GM21447 (cell line): ENCODE results near the gene CETN1.

Experiments
- ATAC-seq: cut with Tn5 transposase; IDR thresholded peaks from one replicate; pipeline ENCODE4 v1.9.1; 2021; ENCODE audit not compliant: unreplicated experiment

CETN1 gene

DNA sequence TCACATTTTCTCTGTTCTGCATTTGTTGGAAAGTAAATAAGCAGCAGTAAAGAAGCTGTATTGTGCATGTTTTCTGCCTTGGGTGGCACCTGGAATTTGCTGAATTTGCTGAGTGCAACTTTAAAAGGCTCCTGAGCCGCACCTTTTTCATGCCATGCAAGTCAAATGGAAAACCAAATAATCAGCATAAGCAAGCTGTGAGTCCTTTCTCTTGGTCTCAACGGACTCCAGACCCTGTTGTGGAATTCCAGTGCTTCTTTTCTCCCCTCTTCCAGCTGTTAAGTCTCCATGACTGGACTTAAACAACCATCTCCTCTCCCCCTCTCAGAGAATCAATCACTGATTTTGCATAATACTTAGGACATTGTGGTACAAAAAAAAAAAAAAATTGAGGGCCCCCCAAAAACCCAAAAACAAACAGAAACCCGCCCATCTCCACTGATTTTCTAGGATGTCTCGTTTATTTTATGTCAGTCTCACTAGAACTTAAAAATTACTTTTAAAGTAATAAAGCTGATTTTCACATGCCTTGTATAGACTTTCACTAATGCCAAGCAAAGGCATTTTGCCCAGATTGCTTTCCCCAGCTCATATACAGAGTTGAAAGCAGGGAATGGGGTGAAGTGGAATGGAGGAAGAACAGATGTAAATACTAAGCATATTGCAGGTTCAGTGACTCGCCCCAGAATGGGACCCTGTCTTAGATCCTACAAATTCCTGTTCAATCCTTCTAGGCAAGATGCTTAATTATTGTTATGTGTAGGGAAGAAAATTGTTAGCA is 5.1 kb upstream of the CETN1 start:
- ATAC-seq = no peak

DNA sequence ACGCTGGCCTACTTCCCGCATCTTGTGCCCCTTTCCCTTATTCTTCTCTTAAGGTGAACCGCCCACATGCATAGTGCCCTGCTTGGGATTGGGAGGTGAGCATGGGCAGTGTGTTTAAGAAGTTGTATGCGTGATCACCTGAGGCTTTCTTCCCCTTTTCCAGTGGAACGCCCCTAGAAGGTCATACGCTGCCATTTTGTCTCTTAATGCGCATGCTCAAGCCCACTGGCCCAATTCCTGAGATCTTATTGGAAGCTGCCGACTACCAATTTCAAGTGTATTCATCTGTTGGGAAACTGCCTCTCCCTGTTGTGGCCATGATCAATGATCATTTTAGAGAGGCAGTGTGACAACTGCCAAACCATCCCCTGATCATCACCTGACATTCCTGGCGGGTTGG is 3.3 kb upstream of the CETN1 start:
- no peak for ATAC-seq

DNA sequence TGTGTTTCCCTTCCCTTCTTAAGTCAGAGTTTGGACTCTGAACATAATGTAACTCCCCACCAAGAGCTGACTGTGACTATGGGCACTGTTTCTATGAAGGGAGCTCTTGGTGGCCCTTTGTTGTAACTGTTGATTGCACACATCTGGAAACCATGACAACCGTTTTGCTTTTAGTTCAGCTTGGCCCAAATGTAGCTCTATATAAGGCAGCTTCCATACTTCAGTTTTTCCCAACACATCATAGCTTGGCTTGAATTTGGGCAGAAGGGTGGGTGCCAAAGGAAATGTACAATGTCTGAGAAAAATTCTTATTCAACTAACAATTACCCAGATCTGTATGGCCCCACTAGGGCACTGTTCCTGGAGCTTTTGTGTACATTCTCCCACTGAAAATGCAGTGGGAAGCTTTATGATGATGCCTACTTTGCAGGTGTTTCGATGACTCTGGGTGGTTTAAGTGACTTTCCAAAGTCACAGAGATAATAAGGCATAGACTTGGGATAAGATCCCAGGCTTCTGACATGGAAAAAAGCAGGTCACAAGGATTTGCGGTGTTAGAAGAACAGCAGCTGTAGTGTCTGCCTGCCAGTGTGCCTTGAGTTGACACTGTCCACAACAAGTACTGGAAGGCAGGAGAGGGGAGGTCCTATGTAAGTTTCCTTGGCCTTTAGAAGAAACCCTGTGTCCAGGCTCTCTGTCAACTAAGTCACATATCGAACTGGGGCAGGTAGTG is 2.4 kb upstream of the CETN1 start:
- ATAC-seq = no peak

DNA sequence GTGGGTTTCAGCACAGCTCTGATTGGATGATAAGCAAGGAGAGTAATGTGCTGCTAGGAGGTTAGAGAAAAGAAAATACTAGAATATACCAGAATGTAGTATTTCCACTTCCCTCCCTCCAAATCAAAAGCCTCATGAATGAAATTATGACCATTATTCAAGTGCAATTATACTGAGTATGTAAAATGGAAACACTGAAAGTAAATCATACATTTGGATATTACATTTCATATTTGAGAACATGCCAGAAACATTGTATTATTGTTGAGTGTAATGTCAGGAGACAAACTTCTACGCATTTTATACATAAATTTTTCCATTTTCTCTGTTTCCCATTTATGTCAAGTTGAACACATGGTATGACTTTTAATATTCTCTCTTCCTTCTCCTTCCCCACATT is 942 bp upstream of the CETN1 start:
- ATAC-seq = no peak

DNA sequence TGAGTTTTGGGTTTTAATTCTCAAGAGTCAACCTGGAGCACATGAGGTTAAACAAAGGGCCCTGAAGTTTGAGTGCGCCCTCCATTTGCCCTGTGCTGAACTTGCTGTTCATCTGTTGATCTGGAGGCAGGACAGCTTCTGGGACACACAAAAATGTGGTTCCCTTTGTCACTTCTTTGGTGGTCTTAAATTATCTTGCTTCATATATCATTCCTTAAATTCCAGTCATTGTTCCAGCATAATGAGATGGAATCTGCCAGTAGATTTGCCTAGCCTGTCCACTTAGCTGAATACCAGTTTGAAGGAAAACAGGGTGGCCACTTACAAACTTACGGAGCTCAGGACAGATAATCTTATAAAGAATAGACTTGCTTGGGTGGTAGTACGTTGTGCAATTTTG is 916 bp downstream of the CETN1 start:
- no peak for ATAC-seq

DNA sequence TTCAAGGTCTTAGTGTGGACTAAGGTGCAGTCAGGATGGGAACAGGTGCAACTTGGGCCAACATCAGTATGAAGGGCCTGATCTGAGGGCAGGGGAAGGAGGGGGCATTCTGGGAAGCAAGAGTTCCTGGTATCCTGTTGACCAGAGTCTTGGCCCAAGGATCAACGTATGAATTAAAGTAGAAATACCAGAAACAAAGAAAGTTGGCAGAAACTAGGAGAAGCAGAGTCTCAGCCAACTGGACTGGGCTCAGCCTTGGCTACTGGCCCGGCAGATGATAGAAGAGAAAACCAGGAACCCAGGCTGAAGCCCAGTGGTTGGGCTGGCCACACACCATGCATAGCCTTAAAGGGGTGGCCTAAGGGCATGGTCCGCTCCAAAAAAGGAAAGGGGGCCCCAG is 2.3 kb downstream of the CETN1 start:
- ATAC-seq = no peak

DNA sequence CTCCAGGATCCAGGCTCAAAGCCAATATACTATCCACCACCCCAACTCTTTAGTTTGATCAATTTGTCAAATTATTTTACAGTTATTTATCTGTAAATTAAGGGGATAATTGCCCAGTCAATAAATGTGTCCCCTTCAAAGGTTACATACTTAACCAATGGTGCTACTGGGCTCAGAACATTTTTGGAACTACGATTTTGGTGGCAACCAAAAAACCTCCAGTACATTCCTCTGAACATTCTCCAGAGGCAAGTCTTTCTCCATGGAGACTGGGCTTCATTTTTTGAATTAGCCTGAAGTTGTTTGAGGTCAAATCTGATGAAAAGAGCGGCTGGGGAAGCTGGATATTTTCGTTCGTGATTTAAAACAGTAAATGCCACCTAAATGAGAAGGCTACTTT is 14.9 kb downstream of the CETN1 start:
- ATAC-seq = no peak

DNA sequence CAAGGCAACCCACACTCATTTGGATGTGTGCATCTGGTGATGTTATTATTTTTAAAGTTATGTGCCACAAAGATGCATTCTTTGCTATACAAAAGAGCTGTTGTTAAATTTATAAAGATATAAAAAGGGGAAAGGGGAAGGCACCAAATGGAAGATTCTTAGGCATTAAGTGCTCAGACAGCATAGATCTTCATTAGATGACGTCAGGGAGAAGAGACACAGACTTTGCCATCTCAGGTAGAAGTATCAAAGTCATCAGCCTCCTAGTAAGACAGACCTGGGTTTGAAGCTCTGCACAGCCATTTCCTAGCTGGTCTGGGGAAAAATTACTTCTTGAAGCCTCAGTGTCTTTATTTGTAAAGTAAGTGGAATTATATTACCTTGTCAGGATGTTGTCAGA is 15.4 kb downstream of the CETN1 start:
- ATAC-seq = no peak

DNA sequence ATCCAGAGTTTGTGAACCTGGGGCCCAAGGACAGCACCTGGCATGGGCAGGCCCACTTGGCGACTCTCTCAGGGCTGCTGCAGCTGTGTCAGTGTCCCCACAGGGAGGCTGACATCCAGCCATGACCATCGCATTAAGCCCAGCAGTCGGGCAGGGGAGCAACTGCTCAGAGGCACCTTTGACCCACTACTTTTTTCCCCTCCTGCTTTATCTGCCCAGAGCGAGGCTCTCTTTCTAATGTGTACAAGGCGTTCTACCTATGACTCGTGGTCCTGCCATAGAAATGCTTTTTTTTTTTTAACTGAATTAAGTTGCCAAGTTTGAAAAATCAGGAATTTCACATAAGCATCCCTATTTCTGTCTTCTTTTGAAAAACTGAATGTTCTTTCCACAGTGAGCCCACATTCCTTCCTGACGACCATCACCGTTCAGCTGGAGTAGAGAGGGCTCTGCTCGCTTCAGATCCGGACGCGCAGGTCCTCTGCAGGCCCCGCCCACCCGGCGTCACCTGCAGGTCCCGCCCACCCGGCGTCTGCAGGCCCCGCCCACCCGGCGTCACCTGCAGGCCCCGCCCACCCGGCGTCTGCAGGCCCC is 16.2 kb downstream of the CETN1 start:
- ATAC-seq = no peak

DNA sequence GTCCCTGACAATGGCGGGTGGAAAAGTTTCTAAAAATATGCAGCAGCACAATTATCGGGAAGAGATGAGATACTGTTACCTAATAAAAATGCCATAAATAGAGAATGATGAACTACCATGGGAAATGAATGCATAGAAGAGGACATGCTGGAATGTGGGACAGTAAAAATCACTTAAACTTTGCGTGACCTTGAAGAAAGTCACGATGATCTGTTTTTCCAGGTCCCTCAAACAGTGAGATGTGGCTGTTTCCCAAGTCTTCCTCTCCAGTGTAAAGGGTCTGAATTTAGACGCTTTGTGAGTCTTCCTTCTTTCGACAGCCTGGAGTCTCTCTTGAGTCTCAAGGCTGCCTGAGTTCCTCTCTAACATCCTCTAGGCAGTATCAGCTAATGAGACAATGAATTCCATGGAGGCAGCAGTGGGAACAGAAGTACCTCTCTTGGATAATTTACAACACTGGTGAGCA is 18.0 kb downstream of the CETN1 start:
- no peak for ATAC-seq

DNA sequence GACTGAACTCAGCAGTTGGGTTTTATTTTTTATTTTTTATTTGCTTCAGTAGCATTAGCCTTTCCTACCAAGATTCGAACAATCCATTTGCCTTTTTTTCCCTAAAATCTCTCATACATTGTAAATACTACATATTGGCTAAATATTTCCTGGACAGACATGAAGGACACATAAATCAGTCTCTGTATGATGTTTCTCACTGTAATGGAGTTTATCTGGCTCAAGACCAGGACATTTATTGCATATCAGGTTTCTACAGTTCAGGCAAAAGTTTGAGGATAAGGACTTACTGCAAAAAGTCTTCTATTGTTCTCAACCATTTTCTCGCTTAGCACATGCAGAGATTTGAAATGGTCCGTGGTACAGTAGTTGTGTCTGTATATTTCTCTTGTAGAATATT is 19.9 kb downstream of the CETN1 start:
- ATAC-seq = no peak

DNA sequence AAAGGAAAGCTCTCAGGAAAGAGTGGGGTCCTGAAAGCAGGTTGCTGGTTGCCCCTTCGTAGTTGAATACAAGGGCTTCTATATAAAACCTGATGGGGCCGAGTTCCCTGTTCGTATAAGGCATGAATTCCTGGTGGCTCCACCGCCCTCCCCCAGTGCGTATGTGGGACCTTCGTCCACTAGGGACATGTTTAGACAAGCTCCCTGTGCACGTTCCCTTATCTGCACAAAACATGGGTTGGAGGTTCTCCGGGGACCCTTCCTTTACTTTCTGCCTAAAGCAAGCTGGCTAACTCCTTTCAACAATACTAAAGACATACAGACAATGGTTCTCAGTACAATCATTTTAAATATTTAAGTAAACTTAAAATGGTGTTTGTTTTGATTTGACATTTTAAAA is 24.6 kb downstream of the CETN1 start:
- no peak for ATAC-seq

DNA sequence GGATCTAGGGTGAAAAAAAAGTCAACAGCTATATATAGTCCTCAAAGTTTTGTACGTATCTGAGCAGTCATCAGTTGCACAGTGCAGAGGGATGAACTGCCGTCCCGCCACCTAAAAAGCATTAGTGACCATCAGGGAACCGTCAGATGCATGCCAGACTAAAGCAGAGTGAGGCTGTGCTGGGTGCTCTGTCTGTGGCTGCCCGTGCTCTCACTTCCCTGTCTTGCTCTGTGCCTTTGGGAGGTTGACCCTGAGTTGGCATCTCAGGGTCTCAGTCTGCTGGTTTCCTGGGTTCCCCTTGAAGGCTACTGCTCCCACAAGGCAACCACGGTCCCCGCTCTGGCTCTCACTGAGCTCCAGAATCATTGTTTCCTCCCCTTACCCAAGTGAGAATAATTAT is 27.8 kb downstream of the CETN1 start:
- ATAC-seq = no peak

DNA sequence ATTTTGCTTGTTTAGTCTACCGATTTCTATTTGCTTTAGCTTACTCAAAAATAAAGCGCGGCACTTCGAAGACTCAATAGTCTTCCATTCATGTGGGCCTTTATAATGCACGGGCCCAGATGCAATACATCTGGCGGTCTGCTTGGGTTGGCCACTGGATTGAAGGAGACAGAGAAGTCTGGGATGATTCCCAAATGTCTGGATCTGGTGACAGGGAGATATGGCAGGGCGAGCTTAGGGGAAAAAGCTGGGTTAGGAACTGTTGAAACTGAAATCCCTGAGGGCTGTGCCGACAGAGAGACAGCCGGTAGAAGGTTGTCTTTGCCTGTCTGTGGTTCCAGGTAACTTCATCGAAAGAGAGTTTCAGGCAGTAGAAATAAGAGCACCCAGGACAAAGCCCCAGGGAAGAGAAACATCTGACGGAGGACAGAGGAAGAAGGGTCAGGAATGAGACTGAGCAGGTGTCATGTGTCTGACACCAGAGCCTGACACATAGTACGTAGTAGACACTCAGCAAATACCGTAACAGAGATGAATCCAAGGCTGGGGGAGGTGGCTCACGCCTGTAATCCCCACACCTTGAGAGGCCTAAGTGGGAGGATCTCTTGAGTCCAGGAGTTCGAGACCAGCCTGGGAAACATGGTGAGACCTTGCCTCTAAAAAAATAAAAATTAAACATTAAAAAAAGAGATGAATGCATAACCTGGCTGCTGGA is 30.2 kb downstream of the CETN1 start:
- ATAC-seq = no peak

DNA sequence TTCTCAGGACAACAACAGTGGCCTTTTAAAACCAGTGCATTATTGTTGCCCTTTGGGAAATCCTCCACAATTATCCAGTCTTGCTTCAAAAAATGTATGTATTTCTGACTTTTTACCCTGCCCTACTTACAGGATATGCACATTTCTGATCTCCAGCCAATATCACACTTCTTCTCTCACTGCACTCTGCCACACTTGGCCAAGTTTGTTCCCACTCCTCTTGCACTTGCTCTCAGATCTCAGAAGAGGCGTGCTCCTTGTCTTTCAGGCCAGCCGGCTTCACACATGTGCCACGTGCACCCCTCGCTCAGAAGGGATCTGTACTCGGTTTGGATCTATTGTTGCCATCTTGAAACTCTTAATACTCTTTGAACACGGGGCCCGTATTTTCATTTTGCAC is 32.0 kb downstream of the CETN1 start:
- no peak for ATAC-seq

DNA sequence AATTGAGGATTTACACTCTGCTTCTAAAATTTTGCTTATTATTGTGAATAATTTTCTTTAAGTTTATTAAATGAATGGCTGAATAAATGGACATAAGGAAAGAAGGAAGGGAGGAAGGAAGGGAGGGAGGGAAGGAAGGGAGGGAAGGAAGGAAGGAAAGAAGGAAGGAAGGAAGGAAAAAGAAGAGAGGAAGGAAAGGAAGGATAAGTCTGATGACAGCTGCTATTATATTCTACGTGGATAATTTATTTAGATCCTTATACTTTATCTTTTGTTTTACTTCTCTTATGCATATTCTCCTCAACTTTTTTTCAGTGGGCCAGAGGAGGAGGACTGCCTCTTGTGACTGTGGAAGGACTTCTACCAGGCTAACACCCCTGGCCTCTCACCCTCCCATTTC is 34.0 kb downstream of the CETN1 start:
- ATAC-seq = no peak

DNA sequence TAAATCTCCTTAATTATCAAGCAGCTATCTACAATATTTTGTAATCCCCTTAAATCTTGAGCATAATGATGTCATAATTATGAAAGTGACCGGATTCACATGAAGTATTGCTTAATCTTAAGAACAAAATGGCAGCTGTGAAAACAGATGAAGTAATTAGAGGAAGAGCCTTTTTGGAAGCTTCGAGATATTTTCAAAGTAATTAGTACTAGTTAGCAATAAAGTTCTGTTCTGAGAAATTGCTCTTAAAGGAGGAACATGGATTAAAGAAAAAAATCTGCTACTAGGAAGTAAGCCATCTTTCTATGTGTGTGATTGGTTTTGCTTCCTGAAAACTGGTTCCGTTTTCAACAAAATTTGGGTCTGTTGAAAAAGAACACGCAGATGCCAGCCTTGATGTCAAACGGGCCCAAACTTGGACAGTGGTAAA is 34.9 kb downstream of the CETN1 start:
- ATAC-seq = no peak

DNA sequence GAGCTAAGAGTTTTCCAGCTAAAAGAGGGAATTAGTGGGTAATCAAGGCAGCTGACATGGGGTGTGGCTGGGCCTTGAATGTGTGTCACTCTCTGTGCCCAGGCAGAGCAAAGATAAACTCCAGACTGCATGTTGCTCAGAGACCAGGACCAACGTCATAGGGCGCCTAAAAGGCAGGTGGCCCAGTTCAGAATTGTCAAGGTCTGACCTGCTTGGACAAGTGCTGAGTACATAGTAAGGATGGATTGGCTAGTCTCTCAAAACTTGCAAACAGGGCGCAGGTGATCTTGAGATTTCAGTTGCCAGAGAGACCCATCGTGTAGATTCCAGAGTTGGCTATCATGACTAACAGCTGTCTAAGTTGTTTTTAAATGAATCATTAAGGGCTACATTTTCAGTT is 35.6 kb downstream of the CETN1 start:
- ATAC-seq = no peak

DNA sequence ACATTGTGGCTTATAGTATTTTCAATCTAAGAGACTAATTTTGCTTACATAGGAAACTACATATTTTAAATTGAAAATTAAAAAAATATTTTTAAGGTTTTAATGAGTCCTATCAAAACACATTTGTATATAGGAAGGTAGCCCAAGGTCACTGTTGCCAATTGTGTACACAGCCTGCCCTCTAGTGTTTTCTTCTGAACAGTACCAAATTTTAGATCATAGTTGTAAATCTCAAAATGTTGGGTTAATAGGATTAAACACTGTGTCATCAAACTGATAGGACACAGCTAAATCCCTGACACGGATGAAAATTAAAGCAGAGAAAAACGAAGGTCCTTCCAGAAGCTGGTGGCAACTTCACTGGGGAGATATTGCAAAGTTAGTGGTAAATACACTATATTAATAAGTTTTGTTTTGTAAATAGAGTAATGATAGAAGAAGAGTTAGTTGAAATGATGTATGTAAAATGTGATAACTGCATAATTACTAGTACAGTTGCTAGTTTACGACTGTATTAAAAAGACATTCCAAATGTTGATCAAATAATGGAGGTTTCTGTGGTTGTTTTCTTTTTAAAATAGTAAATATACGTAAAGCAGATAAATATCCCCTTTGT is 36.3 kb downstream of the CETN1 start:
- no peak for ATAC-seq

DNA sequence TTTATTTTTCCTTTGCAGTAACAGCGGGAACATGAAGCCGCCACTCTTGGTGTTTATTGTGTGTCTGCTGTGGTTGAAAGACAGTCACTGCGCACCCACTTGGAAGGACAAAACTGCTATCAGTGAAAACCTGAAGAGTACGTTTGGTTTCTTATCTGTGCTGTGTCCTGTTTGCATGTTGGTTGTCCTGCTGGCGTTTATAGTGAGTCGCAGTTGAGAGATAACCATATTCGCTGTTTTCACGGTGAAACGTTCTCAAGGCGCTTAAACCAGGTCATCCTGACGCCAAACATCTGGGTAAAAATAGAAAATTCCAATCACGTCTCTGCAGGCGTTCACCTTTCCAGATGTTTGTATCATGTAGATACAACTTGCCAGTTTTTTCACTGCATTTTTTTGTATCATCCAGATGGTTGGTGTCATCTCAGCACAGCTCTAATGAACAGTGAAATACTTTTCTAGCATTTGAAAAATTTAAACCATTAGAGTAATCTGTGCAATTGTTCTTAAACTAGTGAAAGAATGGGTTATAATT is 37.9 kb downstream of the CETN1 start:
- ATAC-seq = no peak

DNA sequence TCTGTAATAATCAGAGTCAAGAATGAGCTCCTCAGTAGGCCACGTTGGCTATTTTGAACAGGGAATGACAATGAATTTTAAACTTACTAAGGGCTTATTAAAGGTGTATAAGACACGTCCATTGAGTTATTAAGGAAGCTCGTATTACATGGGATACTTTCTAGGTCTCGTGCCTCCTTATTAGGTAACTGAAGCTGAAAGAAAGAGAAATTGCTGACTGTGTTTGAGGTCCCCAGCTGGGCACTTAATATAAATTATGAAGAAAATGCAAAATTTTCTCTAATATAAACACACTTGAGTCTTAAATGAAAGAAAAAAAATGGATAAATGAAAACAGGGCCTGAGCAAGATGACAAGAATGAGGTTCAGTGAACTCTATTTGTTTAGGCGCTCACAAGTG is 38.4 kb downstream of the CETN1 start:
- ATAC-seq = no peak
